Measurements from ENCODE around the gene DHRSX. TPM values are rescaled to one million over a fixed set of nuclear protein-coding genes. Genes with fewer than 3 reads are reported as not detected.

DHRSX gene
- total RNA-seq, 6 donors from 2014 or later: 18.2 to 34.8 (median 21.2) TPM

DNA sequence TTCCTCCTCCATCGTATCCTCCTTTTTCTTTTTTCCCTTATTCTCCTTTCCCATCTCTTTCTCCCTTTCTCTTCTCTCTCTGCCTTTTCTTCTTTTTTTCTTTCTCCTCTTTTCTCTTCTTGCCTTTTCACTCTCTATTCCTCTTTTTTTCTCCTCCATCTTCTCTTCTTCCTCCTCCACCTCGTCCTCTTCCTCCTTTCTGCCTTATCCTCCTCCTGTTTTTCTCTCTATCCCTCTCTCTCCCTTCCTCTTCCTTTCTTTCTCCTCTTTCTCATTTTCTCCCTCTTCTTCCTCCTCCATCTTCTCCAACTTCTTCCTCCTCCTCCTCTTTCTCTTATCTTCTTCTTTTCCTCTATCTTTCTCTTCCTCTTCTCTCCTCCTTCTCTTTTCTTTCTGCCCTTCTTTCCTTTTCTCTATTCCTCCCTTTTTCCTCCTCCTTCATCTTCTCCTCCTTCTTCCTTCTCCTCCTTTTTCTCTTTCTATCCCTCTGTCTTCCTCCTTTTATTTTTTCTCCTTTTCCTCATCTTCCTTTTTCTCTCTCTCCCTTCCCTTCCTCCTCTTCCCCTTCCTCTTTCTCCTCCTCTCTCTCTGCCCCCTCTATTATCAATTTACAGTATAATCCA is 269.1 kb downstream of the DHRSX start:
- Histone ChIP-seq H3K9me3 (peaks cover 0 to 4% (median 0%) of the 10 kb centered on the region in 4 donors), H3K27me3 (no peaks in the 10 kb centered on the region), H3K27ac (no peak overlapping the region), H3K4me1 (no peaks in the 10 kb centered on the region), H3K4me3 (no peak overlapping the region), H3K36me3 (peaks cover 0 to 5% (median 2%) of the 10 kb centered on the region in 4 donors)
- DNase-seq: no peak
- TF ChIP-seq POLR2AphosphoS5 (IDR thresholded peaks at IDR 0.05): no peak
- TF ChIP-seq CTCF (IDR thresholded peaks at IDR 0.05): no peak
- no peak for TF ChIP-seq POLR2A (IDR thresholded peaks at IDR 0.05)
- TF ChIP-seq EP300 (IDR thresholded peaks at IDR 0.05): no peak
- 93 to 95% methylated on average over 2 of the region's 2 CpGs for WGBS, 2 donors
- no peak for ATAC-seq (ENCODE audit: low FRiP score in 2 of 2)

DNA sequence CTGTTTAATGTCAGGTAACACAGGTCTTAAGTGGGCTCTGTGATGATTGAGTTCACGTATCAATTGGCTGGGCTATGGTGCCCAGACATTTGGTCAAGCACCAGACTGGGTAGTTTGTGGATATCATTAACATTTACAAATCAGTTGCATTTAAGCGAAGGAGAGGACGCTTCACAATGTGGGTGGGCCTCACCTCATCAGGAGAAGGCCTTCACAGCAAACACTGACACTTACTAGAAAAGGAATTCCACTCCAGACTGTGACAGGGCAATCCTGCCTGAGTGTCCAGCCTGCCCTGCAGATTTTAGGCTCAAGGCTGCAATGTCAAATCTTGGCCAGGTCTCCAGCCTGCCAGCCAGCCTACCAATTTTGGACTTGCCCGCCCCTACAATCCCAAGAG is 270.3 kb downstream of the DHRSX start:
- Histone ChIP-seq H3K4me3 (no peak overlapping the region), H3K27me3 (no peaks in the 10 kb centered on the region), H3K27ac (no peak overlapping the region), H3K9me3 (peaks cover 0 to 4% (median 0%) of the 10 kb centered on the region in 4 donors), H3K4me1 (peaks cover 0 to 3% (median 0%) of the 10 kb centered on the region in 4 donors), H3K36me3 (peaks cover 0 to 5% (median 2%) of the 10 kb centered on the region in 4 donors)
- TF ChIP-seq CTCF (IDR thresholded peaks at IDR 0.05) (no peak), POLR2AphosphoS5 (IDR thresholded peaks at IDR 0.05) (no peak), EP300 (IDR thresholded peaks at IDR 0.05) (no peak), POLR2A (IDR thresholded peaks at IDR 0.05) (no peak)
- DNase-seq: no peak
- no peak for ATAC-seq (ENCODE audit: low FRiP score in 2 of 2)
- WGBS, 2 donors: 98 to 99% methylated on average over 4 of the region's 4 CpGs

- no peak overlapping the region for H3K4me3 ChIP-seq
- peaks cover 0 to 3% (median 0%) of the 10 kb centered on the region in 4 donors for H3K4me1 ChIP-seq
- peaks cover 0 to 9% (median 2%) of the 10 kb centered on the region in 4 donors for H3K36me3 ChIP-seq
- no peaks in the 10 kb centered on the region for H3K27me3 ChIP-seq
- H3K27ac ChIP-seq: no peak overlapping the region
- ATAC-seq (ENCODE audit: low FRiP score in 2 of 2): no peak
- 67 to 68% methylated on average over 2 of the region's 2 CpGs for WGBS, 2 donors
- H3K9me3 ChIP-seq: peaks cover 0 to 4% (median 0%) of the 10 kb centered on the region in 4 donors
- no peak for DNase-seq
- no peak for TF ChIP-seq POLR2AphosphoS5 (IDR thresholded peaks at IDR 0.05)
- TF ChIP-seq CTCF (IDR thresholded peaks at IDR 0.05): no peak
- TF ChIP-seq EP300 (IDR thresholded peaks at IDR 0.05): no peak
- no peak for TF ChIP-seq POLR2A (IDR thresholded peaks at IDR 0.05)
These were observed 272.2 kb downstream of the DHRSX start for GRCh38 chrX:2228536-2228935.

DNA sequence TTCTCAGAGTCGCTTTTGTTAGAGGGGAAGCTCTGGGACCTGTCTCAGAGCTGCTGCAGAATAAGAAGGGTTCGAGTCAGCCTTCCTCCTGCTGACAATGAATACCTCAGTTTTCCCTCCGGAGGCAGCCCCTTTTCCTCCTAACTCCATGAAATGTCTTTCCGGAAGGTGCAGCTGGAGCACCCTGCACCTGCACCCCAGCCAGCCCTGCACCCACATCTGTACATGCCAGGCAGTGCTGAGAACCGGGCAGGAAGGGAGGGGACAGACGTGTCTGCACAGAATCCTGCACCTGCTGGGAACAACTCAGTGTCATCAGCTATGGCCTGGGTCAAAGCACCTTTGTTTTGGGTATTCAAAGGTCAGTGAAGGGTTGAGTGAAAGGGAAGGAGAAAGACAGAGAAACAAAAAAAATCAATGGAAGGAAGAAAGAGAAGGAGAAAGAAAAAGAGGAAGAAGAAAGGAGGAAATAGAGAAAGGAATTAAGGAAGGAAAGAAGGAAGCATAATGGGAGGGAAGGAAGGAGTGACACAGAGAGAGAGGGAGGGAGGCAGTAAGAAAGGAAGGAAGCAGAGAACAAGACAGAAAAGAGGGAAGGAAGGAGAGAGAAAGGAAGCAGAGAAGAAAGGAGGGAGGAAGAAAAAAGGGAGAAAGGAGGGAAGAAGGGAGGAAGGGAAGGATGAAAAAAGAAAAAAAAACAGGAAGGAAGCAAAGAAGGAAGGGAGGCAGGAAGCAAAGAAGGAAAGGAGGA is 273.7 kb downstream of the DHRSX start:
- no peak for ATAC-seq (ENCODE audit: low FRiP score in 2 of 2)
- H3K36me3 ChIP-seq: peaks cover 0 to 13% (median 2%) of the 10 kb centered on the region in 4 donors
- WGBS, 2 donors: 91 to 94% methylated on average over 6 of the region's 6 CpGs

More for the DNA sequence above, 273.7 kb downstream of the DHRSX start:
- H3K27me3 ChIP-seq: no peaks in the 10 kb centered on the region
- H3K27ac ChIP-seq: no peak overlapping the region
- DNase-seq: no peak
- no peak for TF ChIP-seq POLR2A (IDR thresholded peaks at IDR 0.05)
- no peak for TF ChIP-seq CTCF (IDR thresholded peaks at IDR 0.05)
- no peak for TF ChIP-seq EP300 (IDR thresholded peaks at IDR 0.05)
- no peak for TF ChIP-seq POLR2AphosphoS5 (IDR thresholded peaks at IDR 0.05)
- peaks cover 0 to 3% (median 0%) of the 10 kb centered on the region in 4 donors for H3K4me1 ChIP-seq
- H3K9me3 ChIP-seq: peaks cover 0 to 12% (median 0%) of the 10 kb centered on the region in 4 donors
- H3K4me3 ChIP-seq: no peak overlapping the region

All from upper lobe of left lung (tissue), 6 donors.